ENCODE data around the gene TMED10.

The TMED10 gene

DNA sequence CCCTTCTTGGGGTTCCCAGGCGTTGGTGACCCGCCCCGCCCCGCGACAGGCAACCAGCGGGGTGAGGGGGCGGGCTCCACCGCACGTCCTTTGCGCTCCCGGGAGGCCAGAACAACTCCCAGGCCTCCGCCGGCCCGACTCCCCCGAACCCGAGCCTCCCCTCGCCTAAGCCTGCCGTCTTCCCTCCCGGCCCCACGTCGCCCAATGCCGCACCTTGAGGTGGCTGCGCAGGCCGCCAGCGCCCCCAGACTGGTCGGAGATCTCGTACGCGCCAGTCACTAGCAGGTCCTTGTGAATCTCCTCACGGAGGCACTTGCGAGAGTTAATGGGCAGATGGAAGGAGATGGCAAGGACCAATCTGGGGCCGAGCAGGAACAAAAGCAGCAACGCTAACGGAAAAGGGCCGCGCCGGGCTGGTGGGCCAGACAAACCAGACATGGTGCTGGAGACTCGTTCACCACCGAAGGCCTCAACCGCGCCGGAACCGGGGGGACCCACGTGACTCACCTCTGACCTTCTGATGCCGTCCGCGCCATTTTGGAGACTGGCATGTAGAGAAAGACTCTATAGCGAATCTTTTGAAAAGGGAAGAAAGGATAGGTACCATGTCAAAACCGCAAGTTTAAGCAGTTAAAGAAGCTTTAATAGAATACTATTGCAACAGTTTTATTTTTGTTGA is at the start of gene TMED10:
TSS of gene TMED10 (minus strand) at position 471 of the 679 bp plus-strand sequence. CDS start at position 438, 33 bp downstream.
- DNase-seq (ENCODE audit: low spot score), result peak; percentile 89

DNA sequence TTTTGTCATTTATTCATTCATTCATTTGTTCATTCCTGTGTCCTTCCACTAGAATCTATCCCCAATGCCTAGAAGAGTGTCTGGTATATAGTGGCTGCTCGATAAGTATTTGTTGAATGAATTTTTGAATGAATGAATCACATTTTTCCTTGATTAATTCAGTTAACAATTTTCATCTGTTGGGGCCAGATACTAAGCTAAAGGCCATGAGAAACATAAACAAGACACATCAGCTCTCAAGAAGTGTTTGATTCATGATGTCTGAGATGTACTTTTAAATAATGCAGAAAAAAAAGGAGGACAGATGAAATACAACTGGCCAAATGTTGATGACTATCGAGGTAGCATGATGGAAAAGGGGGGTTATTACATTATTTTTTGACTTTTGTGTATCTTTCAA is 48.1 kb upstream of the TMED10 start:
- no peak for DNase-seq (ENCODE audit: low spot score)

DNA sequence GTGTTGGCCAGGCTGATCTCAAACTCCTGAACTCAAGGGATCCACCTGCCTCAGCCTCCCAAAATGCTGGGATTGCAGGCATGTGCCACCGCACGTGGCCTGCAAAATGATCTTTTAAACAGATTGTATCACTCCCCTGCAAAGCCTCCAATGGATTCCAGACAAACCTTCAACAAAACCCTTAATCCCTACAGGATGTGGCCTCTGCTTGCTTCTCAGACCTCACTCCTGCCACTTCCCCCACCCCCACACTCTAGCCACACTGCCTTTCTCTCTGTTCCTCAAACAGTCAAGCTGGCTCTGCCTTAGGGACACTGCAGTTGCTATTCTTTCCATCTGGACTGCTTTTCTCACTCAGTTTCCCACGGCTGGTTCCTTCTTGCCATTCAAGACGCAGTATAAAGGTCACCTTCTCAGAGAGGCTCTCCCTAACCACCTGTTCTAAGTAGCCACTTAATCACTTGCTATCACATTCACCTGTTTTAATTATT is 47.3 kb upstream of the TMED10 start:
- DNase-seq (ENCODE audit: low spot score), result peak; percentile 18

DNA sequence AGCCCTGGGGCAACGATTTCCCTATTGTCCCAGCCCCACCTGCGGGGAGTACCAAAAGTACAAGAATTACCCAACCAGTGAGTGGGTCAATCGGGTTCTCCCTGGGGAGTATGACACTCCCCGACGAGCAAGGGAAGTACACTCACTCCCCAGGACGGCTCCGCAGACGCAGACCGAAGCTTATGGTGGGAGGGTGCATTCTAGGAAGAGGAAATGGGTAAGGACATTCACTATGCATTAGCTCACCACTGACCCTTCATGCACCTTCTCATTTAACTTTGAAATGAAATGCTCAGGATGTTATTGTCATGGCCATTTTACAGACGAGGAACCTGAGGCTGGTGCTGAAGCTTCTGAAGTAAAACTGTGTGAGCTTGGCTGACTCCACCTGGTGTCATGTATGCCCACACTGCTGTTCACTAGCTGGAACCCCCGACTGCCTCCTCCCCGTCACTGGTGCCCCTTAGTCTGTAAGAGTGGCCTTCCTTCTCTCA is 45.8 kb upstream of the TMED10 start:
- DNase-seq (ENCODE audit: low spot score), result peak; percentile 82

DNA sequence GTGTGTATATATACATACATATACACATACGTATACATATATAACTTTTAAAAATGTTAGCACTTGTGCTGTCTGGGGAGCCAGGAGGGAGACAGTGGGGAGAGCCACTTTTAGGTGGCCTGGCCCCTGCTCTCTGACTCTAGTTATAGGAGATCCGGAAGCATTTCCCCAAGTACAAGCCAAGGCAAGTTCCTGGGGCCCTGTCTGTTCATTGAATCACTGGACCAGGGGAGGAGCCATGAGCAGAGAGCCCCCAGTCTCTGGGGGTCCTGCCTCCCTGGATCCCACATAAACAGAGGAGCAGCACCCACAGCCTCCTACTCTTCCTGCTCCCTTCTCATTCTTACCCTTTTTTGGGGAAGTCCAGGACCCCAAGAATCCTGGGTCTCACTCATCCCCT is 45.4 kb upstream of the TMED10 start:
- no peak for DNase-seq (ENCODE audit: low spot score)

DNA sequence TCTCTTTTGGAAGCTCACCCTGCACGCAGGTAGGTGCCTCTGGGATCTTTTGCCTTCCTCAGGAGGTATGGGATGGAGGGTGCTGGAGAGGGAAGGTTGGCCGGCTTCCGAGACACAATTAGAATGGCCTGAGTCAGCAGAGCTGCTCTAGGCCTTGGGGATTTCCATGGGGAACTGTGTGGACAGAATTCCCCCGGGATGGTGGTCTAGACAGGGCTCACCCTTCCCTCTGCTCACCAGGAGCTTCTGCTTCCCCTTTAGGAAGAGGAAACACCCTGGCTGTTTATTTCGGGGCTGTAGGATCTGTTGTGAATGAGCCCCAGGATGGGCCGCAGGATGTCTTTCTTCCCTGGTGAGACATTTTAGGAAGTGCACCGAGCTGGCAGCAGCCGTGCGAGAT is 43.7 kb upstream of the TMED10 start:
- no peak for DNase-seq (ENCODE audit: low spot score)

DNA sequence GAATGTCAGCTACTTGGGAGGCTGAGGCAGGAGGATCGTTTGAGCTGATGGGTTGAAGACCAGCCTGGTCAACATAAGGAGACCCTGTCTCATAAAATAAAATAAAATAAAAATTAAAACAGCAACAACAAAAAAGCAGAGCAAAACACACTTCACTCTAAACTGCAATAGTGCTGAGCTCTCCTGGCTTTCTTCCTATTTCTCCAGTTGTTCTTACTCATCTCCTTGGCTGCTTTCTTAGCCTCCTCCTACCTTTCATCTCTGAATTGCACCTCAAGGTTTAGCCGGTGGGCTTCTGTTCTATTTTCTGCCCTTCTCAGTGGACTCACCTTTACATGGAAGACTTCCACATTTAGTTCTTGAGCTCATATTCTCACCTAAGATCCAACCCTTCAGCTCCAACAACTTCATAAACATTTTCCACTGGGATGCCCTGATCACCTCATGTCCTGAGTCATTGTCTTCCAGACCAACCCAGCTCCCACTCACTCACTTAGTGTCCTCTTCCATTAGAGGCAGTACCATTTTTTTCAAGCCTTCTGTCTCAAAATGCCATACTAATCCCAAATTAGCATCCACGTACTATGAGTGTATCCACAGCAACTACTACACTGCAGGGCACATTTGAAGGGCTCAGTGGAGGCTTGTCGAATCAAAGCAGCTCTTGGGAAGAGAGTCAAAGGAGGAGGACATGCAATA is 41.2 kb upstream of the TMED10 start:
- no peak for DNase-seq (ENCODE audit: low spot score)

DNA sequence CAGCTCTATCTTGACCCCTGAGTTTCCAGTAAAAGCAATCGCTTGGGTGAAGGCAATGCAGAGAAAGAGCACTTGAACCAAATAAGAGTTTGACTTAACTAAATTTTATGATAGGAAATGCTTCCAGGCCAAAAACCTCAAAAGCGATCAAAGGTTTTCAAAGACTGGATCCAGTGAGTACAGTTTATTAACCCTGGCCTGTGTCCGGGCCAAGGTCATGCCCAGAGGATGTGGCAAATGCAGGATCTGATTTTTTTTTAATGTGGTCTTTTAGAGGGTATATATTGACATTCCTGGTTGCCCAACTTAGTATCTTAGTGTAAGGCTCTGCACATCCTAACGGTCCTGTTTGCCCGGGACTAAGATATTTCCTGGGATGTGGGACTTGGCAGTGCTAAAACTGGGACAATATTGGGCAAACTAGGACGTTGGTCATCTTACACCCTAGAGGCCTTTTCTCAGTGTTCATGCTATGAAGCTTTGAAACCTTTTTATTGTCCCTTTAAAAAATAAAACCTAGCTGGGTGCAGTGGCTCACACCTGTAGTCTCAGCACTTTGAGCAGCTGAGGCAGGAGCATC is 40.1 kb upstream of the TMED10 start:
- DNase-seq (ENCODE audit: low spot score), result no peak

DNA sequence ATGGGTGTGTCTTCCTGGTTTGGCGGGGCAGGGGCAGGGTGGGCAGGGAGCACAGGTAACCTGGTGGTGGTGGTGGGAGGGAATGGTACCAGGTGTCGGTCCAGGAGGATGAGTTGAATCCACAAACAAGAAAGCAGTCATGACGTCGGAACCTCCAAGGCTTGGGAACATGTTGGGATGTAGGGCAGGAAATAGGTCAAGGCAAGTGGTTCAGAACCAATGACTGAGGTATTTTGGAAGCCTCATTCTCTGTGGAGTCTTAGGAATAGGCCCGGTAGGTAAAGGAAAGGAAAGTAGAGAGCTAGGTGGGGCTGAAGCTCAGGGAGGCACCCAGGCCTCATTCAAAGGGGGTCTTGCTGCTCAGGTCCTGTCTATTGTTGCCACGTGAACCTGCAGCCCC is 39.1 kb upstream of the TMED10 start:
- no peak for DNase-seq (ENCODE audit: low spot score)

DNA sequence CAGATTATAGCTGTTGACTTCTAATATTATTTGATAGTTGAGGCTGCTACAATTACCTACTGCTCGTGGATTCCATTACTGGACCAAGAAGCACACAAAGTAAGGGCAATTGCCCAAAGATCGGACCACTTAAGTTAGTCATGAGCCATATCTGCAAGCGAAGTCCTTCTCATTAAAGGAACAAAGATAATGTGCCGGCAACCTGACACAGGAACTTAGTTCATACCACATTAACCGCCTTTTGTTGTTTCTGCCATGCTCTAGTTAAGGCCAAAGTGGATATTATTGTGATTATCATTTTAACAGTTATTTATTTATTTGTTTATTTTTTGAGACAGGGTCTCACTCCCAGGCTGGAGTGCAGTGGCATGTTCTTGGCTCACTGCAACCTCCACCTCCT is 38.1 kb upstream of the TMED10 start:
- DNase-seq (ENCODE audit: low spot score), result no peak

DNA sequence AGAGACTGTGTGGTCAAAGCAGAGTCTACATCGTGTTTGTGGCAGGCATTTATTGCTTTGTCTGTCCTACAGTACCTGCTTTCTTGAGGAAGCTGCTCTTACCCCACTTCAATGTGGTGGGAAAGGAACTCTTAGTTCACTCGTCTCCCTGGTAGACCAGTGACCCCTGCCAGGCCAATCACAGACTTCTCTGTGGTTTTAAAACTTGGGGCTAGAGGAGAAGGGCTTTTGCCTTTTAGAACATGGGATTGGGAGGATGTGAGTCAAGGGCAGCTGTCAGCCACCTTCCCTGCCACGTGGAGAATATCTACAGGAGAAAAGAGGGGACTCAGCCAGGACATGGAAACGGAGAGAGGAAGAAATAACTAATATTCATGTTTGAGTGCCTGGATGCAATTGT is 36.8 kb upstream of the TMED10 start:
- no peak for DNase-seq (ENCODE audit: low spot score)

DNA sequence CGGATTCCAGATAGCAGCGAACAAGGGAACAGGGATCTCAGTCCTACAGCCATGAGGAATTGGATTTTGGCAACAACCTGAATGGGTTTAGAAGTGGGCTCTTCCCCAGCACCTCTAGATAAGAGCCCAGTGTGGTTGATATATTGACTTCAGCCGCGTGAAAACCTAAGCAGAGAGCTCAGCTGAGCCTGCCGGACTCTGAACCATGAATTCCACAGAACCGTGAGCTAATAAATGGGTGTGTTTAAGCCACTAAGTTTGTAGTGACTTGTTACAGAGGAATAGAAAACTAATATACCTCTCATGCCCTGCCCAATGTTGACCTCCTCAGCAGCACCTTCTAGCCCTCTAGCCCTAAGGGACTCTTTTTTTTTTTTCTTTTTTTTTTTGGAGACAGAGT is 32.4 kb upstream of the TMED10 start:
- DNase-seq (ENCODE audit: low spot score), result no peak

DNA sequence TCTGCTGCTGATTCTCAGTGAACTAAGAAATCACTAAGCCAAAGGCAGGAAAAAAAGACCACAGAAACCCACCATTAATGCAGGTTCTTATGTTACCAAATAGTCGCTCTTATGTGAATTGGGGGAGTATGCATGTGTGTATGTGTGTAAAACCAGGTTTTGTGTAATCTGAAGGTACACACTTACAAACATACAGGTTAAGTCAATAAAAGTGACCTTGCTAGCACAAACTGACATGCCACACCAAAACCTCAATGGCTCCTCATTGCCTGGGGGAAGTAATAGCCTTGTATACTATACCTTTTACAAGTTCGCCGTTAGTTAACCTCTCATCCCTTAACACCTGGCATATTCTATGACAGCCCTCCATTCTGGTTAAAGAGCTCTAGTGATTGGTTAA is 29.8 kb upstream of the TMED10 start:
- DNase-seq (ENCODE audit: low spot score), result no peak

DNA sequence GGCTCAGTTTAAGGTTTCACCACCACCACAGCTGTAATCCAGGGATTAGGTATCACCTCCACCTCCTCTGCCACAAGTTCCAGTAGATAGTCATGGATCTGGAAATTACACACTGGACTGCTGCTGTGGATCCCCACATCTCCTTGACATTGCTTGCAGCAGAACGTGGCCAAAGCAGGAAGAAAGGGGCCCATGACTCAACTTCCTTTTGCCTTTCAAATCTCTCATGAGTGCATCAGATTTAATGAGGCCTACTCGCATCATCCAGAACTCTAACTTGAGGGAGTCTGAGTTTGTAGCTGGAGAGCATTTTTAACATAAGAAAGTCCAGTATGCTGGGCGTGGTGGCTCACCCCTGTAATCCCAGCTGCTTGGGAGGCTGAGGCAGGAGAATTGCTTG is 29.2 kb upstream of the TMED10 start:
- no peak for DNase-seq (ENCODE audit: low spot score)

DNA sequence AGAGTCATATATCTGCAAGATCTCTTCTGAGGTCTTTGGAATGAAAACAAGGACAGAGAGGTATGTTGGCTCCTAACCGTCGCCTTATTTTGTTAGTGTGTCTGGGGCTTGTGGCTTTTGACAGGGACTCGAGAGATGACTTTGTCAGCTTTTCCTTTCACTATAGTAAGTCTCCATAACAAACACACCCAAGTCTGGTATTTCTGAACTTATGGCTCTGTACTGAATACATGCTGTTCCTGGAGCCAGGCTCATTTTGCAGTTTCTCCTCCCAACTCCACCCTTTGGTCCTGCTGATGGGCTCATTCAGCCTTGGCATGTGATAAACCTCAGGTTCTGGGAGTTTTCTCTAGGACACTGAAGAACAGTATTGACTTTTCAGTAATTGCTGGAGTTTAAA is 27.7 kb upstream of the TMED10 start:
- no peak for DNase-seq (ENCODE audit: low spot score)

DNA sequence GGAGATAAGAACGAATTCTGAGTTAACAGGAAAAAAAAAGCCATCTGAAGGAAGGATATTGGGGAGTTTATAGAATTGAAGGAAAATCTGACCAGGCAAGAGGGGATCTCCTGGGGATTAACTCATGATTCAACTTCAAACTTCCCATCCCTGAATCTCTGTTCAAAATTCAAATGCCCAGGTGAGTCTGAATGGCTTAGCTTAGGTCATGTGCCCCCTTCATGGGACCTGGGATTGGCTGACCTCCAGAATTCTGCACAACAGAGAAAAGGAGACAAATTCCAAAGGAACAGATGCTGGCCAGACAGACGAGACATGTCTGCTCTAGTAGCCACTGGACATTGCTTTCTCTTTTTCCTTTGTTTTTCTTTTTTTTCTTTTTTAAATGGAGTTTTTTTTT is 26.2 kb upstream of the TMED10 start:
- DNase-seq (ENCODE audit: low spot score), result no peak

DNA sequence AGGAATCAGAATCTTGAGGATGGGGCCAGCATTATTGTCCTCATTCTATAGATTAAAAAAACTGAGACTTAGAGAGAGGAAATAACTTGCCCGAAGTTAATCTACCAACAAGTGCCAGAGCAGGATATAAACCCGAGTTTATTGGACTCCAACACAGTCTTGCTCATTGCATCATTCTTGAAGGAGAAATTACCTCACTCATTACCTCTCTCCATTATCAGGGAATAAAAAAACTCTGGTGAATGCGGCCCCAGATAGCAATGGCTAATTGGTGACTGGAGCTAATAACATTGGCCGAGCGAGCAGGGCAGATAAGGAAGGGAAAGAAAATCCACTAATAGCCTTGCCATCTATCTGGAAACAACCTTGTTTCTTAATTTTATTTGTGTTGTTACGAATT is 24.7 kb upstream of the TMED10 start:
- no peak for DNase-seq (ENCODE audit: low spot score)

DNA sequence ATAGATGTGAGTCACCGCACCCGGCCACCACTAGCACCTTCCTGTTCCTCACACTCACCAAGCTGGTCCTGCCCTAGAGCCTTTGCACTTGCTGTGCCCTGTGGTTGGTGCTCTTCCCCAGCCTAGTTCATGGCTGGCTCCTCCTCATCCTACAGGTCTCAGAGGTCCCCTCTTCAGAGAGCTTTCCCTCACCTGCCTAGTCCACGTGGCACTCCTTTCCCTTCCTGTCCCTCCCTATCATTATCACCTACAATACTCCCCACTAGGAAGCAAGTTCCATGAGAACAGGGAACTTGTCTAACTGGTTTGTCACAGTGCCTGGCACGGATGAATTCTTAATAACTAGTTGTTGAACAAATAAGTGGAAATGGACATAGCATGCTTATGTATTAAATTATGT is 24.0 kb upstream of the TMED10 start:
- no peak for DNase-seq (ENCODE audit: low spot score)

DNA sequence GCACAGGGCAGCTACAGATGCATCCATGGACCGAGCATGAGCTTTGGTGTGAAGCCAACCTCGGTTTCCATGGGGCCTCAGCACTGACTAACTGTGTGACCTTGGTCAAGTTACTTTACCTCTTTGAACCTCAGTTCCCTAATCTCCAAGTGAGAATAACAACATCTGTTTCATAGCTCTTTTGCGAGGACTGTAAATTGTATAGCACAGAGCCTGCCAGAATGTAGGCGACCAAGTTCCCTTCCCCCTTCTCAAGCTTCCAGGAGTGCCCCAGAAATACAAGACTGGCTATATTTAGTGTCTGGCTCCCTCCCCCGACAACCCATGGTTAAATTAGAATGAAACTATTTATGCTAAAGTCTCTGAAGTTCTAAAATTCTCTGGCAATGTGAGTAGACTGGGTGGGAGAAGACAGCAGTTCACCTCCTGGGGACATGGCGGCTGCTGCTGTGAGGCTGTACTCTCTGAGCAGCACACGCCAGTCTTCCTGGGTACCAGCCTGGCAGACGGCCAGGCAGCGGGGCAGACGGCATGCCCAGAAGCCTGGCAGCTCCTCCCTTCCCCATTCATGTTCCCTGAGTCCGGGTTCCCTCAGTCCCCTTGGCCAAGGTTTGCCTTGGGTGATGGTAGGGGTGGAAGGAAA is 22.0 kb upstream of the TMED10 start:
- no peak for DNase-seq (ENCODE audit: low spot score)

DNA sequence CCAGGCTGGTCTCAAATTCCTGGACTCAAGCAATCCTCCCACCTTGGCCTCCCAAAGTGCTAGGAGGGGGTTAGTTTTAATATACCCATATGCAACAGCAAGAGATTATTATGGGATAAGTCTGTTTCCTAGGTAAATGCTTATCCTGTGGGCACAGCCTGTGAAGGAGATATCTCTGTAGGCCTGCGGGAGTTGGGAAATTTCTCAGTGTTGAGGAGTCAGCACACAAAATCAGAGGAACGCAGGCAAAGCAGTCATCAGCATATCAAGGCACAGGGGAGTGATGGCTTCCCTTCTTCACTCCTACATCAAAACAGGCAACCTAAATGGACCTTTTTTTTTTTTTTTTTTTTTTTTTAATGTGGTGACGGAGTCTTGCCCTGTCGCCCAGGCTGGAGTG is 20.9 kb upstream of the TMED10 start:
- DNase-seq (ENCODE audit: low spot score), result no peak

DNA sequence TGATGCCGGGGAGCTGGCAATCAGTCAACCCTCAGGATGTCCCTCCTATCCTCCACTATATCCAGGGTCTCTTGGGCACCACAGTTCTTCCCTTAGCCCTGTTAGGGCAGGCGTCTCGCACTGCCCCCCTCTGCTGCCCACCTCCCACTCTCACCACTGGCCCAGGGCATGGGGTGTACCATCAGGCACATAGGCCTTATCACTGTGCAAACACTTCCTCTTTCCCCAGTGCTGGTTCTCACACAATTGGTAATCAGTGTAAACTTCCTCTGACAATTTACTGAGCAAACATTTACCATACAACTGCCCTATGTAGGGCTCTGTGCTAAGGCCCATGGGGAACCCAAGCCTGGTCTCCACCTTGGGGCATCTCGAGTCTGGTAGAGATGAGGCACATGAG is 20.1 kb upstream of the TMED10 start:
- DNase-seq (ENCODE audit: low spot score), result no peak

DNA sequence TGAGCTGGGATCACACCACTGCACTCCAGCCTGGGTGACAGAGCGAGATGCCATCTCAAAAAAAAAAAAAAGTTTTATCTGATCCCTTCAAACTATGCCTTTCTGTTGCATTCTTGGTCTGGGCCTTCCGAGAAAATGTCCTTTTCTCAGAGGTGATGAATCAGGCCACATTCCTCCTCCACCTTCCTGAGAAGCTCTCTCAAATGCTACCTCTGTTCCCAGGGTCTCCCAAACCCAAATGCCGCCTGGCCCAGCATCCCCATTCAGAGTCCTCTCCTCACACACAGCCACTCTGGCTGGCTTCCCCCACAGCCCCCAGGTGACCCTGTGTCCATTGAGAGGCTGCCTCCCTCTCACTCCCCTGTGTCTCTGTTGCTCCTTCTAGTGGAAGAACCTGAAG is 19.7 kb upstream of the TMED10 start:
- no peak for DNase-seq (ENCODE audit: low spot score)

DNA sequence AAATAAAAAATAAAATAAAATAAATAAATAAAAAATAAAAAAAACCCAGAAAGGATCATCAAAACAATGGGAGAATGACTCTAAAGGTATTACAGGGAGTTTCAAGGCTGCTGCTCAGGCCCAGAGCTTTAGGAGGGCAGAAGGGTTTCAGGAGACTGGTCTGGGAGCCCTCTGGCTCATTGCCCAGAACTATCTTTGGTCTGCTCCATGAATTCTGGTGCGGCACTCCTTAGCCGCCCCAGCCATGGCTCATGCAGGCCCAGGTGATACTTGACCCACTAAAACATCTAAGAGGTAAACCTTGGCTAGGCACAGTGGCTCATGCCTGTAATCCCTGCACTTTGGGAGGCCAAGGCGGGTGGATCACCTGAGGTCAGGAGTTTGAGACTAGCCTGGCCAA is 14.7 kb upstream of the TMED10 start:
- no peak for DNase-seq (ENCODE audit: low spot score)

Data from germinal center (tissue), 1 donor.